ENCODE results near the gene USP24. TPM values are rescaled to one million over a fixed set of nuclear protein-coding genes. Genes with fewer than 3 reads are reported as not detected.

USP24 gene, protein sequence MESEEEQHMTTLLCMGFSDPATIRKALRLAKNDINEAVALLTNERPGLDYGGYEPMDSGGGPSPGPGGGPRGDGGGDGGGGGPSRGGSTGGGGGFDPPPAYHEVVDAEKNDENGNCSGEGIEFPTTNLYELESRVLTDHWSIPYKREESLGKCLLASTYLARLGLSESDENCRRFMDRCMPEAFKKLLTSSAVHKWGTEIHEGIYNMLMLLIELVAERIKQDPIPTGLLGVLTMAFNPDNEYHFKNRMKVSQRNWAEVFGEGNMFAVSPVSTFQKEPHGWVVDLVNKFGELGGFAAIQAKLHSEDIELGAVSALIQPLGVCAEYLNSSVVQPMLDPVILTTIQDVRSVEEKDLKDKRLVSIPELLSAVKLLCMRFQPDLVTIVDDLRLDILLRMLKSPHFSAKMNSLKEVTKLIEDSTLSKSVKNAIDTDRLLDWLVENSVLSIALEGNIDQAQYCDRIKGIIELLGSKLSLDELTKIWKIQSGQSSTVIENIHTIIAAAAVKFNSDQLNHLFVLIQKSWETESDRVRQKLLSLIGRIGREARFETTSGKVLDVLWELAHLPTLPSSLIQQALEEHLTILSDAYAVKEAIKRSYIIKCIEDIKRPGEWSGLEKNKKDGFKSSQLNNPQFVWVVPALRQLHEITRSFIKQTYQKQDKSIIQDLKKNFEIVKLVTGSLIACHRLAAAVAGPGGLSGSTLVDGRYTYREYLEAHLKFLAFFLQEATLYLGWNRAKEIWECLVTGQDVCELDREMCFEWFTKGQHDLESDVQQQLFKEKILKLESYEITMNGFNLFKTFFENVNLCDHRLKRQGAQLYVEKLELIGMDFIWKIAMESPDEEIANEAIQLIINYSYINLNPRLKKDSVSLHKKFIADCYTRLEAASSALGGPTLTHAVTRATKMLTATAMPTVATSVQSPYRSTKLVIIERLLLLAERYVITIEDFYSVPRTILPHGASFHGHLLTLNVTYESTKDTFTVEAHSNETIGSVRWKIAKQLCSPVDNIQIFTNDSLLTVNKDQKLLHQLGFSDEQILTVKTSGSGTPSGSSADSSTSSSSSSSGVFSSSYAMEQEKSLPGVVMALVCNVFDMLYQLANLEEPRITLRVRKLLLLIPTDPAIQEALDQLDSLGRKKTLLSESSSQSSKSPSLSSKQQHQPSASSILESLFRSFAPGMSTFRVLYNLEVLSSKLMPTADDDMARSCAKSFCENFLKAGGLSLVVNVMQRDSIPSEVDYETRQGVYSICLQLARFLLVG (N-terminal part only)
- total RNA-seq: 44.6 and 50.3 TPM in 2 replicates
- long read RNA-seq, partial matches to known transcripts: 12 of 17 reads
- long read RNA-seq, other reads (novel, unspliced or antisense): 5 of 17 reads

DNA sequence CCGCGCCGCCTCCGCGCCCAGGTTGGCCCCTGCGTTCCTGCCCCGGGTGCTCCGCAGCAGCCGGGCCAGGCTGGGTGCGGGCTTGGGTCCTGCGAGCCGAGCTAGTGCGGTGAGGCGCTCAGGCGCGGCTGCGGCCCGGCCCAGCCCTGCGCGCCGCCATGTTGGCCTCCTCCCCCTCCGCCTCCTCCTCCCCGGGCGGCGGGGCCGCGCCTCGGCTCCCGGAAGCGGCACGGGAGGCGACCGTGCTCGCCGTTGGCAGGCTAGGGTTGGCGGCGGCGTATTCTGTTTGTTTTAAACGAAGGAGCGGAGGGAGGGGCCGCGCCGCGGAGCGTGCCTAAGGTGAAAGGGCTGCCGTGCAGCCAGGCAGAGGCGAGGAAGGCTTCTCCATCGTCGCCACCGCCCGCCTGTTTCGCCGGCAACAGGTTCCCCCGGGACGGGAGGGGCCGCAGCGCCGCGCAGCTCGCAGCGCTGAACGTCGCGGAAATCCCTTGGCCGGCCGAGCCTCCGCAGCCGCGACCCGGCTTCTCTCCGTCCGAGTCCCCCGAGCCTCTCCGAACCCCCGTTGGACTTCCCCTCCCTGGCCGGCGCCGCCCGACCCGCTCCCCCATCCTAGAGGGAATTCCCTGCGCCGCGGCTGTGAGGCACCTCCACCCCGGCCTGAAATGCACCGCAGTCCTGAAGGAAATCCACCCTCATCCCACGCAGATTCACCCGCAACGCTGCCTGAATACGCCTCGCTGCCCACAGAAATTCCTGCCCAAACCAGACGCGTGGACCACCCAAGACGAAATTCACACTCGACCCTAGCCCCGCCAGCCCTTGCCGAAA is at the start of gene USP24:
USP24 (minus strand) TSS at position 171 of the 828 bp plus-strand sequence. CDS start 251 bp downstream, outside the sequence.
- peak; percentile 62 for DNase-seq (ENCODE audit: low read depth, low spot score)
- peak within 1 kb of the TSS; percentile 97 for H3K27ac Mint-ChIP-seq (ENCODE audit: unreplicated experiment)
- peaks cover 56% of the 10 kb centered on the region for H3K4me1 Mint-ChIP-seq
- H3K9me3 Mint-ChIP-seq: no peaks in the 10 kb centered on the region
- H3K36me3 Mint-ChIP-seq (ENCODE audit: low read depth): no peaks in the 10 kb centered on the region
- TF ChIP-seq, protein P1, sequence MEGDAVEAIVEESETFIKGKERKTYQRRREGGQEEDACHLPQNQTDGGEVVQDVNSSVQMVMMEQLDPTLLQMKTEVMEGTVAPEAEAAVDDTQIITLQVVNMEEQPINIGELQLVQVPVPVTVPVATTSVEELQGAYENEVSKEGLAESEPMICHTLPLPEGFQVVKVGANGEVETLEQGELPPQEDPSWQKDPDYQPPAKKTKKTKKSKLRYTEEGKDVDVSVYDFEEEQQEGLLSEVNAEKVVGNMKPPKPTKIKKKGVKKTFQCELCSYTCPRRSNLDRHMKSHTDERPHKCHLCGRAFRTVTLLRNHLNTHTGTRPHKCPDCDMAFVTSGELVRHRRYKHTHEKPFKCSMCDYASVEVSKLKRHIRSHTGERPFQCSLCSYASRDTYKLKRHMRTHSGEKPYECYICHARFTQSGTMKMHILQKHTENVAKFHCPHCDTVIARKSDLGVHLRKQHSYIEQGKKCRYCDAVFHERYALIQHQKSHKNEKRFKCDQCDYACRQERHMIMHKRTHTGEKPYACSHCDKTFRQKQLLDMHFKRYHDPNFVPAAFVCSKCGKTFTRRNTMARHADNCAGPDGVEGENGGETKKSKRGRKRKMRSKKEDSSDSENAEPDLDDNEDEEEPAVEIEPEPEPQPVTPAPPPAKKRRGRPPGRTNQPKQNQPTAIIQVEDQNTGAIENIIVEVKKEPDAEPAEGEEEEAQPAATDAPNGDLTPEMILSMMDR (conservative IDR thresholded peaks at IDR 0.05): no peak
- H3K4me3 Mint-ChIP-seq: peak within 1 kb of the TSS; percentile 98
- peaks cover 4% of the 10 kb centered on the region for H3K27me3 Mint-ChIP-seq (ENCODE audit: low read depth)

DNA sequence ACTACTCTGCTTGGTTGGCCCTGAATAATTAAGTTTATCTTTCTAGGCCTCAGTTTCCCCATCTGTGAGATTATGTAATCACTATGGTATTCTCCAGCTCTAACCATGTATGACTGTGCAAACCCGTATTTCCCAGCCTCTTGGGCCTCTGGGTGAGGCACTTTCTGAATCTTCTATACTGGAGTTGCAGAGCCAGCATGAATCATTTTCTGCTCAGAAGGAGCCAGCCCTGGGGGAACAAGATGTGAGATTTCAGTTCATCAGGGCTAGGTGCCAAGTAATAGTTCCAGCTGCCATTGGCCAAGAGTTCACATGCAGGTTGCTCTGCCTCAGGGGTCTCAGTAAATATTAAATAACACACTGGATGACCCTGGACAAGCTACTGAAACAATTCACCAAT is 47.7 kb upstream of the USP24 start:
- Mint-ChIP-seq H3K36me3 (ENCODE audit: low read depth) (no peaks in the 10 kb centered on the region), H3K27ac (ENCODE audit: unreplicated experiment) (no peak overlapping the region), H3K27me3 (ENCODE audit: low read depth) (no peaks in the 10 kb centered on the region), H3K4me3 (no peak overlapping the region), H3K4me1 (no peaks in the 10 kb centered on the region), H3K9me3 (no peaks in the 10 kb centered on the region)
- no peak for DNase-seq (ENCODE audit: low read depth, low spot score)
- TF ChIP-seq, protein P1 (conservative IDR thresholded peaks at IDR 0.05): no peak

DNA sequence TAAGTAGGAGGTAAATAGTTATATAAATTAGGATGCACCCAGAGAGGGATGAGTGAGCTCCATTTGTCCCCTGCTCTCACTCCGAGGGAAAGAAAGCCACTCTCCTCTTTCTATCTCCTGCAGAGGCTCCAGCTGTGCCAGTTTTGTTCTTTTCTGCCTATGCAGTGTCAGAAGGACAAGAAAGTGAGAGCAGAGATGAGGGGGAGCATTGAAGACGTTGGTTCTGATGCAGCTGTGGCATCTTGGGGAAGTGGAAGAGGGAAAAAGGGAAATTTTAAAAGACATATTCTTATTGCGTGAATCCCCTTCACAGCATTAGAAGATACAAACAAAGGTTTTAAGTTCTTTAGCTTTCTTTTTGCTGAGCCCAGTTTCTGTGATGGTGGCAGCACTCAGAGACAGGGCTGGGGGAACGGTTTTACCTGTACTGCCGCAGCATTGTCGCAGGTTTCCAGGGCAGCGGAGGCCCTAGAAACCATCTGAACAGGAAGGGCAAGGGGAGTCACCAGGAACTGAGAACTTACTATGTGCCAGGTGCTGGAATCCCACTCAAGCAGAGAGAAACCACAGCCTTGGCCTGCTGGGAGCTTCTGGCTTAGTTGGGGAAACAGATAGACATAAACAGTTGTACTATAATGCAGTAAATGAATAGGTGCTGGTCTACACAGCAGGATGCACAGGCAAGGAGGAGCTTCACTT is 44.9 kb upstream of the USP24 start:
- TF ChIP-seq, protein P1 (conservative IDR thresholded peaks at IDR 0.05): no peak
- Mint-ChIP-seq H3K9me3 (no peaks in the 10 kb centered on the region), H3K4me3 (no peak overlapping the region), H3K27me3 (ENCODE audit: low read depth) (no peaks in the 10 kb centered on the region), H3K36me3 (ENCODE audit: low read depth) (no peaks in the 10 kb centered on the region), H3K4me1 (no peaks in the 10 kb centered on the region), H3K27ac (ENCODE audit: unreplicated experiment) (no peak overlapping the region)
- no peak for DNase-seq (ENCODE audit: low read depth, low spot score)

DNA sequence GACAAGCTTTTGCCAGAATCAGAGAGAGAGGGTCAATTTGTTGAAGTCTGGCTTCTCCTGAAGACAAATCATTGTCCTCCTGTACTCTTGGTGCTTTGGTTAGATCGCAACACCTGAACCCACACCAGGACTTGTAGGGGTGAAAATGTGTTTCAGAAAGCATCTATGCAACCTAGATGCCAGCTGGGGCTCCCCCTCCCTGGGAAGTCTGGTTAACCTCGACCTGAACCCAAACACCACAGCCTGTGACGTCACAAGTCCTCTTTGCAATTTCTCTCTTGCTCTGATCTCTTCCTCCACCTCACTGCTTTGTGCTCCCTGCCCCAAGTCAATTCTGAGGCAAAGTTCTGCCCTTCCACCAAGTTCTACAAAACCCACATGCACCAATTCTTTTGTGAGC is 42.8 kb upstream of the USP24 start:
- no peaks in the 10 kb centered on the region for H3K9me3 Mint-ChIP-seq
- TF ChIP-seq, protein P1 (conservative IDR thresholded peaks at IDR 0.05): no peak
- H3K27ac Mint-ChIP-seq (ENCODE audit: unreplicated experiment): no peak overlapping the region
- no peaks in the 10 kb centered on the region for H3K4me1 Mint-ChIP-seq
- DNase-seq (ENCODE audit: low read depth, low spot score): no peak
- H3K36me3 Mint-ChIP-seq (ENCODE audit: low read depth): no peaks in the 10 kb centered on the region
- no peak overlapping the region for H3K4me3 Mint-ChIP-seq
- H3K27me3 Mint-ChIP-seq (ENCODE audit: low read depth): no peaks in the 10 kb centered on the region
